Lower leg skin (tissue), 3 donors: Measurements from ENCODE around the gene PDE1A.

ENCODE experiments used
- POLR2A ChIP-seq, 2 donors: fragments of 450-650 bp; IDR thresholded peaks; one replicate each; pipeline ENCODE4 v1.6.1; 2016 to 2017; ENCODE audit warnings: antibody characterized with exemption in 2 of 2, mild to moderate bottlenecking in 1 of 2, moderate library complexity in 1 of 2
- TF ChIP-seq, protein P1 (sequence below), 3 donors: fragments of 450-650 bp; IDR thresholded peaks; one replicate each; pipeline ENCODE4 v1.5.1; 2016; ENCODE audit warnings: antibody characterized with exemption in 3 of 3, mild to moderate bottlenecking in 3 of 3, moderate library complexity in 2 of 3

DNA sequence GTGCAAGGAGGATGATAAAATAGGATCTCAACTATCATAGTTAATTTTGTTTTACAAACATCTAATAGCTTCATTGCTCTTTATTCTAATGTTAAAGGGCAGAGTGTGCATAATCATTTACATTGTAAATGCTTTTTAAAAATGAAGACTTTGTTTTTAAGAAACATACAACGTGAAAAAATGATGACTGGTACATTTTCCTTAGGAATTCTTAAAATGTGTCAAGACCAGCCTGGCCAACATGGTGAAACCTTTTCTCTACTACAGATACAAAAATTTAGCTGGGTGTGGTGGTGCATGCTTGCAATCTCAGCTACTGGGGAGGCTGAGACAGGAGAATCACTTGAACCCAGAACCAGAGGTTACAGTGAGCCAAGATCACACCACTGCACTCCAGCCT is 179.0 kb downstream of the PDE1A start:
- TF ChIP-seq, protein P1, sequence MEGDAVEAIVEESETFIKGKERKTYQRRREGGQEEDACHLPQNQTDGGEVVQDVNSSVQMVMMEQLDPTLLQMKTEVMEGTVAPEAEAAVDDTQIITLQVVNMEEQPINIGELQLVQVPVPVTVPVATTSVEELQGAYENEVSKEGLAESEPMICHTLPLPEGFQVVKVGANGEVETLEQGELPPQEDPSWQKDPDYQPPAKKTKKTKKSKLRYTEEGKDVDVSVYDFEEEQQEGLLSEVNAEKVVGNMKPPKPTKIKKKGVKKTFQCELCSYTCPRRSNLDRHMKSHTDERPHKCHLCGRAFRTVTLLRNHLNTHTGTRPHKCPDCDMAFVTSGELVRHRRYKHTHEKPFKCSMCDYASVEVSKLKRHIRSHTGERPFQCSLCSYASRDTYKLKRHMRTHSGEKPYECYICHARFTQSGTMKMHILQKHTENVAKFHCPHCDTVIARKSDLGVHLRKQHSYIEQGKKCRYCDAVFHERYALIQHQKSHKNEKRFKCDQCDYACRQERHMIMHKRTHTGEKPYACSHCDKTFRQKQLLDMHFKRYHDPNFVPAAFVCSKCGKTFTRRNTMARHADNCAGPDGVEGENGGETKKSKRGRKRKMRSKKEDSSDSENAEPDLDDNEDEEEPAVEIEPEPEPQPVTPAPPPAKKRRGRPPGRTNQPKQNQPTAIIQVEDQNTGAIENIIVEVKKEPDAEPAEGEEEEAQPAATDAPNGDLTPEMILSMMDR (IDR thresholded peaks at IDR 0.05): no peak
- TF ChIP-seq POLR2A (IDR thresholded peaks at IDR 0.05): no peak
